ENCODE data around the gene IL16.

Gene IL16

GRCh38 chr15:81174792-81175327, 21.8 kb upstream of the IL16 start:
- Histone ChIP-seq H3K4me1 (ENCODE audit: control insufficient read depth, insufficient read depth, low read length) (peaks cover 5% of the 10 kb centered on the region; the same call in 1 of the 2 replicates), H3K27me3 (ENCODE audit: control insufficient read depth, insufficient read depth, low read length) (no peaks in the 10 kb centered on the region), H3K9ac (ENCODE audit: low read depth, low read length) (no peak overlapping the region), H3K27ac (ENCODE audit: low read depth, low read length) (no peak overlapping the region), H3K4me3 (ENCODE audit: low read depth, low read length) (no peak overlapping the region), H3K9me3 (ENCODE audit: control insufficient read depth, insufficient read depth, low read length) (no peaks in the 10 kb centered on the region), H3K36me3 (ENCODE audit: control insufficient read depth, insufficient read depth, low read length) (no peaks in the 10 kb centered on the region)

DNA sequence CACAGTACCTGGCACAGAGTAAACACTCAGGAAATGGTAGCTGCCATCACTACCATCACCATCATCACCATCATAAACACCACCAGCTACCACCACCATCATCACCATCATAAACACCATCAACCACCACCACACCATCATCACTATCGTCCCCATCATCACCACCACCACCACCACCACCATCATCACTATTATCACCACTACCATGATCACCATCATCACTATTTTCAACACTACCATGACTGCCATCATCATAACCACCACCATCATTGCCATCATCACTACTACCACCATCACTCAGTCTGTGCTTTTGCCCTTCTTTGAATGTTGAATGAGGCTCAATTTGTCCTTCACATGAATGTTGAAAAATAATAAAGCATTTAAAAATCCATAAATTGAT, 21.2 kb upstream of the IL16 start:
- H3K9ac ChIP-seq (ENCODE audit: low read depth, low read length): no peak overlapping the region
- H3K9me3 ChIP-seq (ENCODE audit: control insufficient read depth, insufficient read depth, low read length): no peaks in the 10 kb centered on the region
- no peak overlapping the region for H3K4me3 ChIP-seq (ENCODE audit: low read depth, low read length)
- no peak overlapping the region for H3K27ac ChIP-seq (ENCODE audit: low read depth, low read length)
- H3K36me3 ChIP-seq (ENCODE audit: control insufficient read depth, insufficient read depth, low read length): no peaks in the 10 kb centered on the region
- no peaks in the 10 kb centered on the region for H3K27me3 ChIP-seq (ENCODE audit: control insufficient read depth, insufficient read depth, low read length)
- peaks cover 5% of the 10 kb centered on the region; the same call in 1 of the 2 replicates for H3K4me1 ChIP-seq (ENCODE audit: control insufficient read depth, insufficient read depth, low read length)

DNA sequence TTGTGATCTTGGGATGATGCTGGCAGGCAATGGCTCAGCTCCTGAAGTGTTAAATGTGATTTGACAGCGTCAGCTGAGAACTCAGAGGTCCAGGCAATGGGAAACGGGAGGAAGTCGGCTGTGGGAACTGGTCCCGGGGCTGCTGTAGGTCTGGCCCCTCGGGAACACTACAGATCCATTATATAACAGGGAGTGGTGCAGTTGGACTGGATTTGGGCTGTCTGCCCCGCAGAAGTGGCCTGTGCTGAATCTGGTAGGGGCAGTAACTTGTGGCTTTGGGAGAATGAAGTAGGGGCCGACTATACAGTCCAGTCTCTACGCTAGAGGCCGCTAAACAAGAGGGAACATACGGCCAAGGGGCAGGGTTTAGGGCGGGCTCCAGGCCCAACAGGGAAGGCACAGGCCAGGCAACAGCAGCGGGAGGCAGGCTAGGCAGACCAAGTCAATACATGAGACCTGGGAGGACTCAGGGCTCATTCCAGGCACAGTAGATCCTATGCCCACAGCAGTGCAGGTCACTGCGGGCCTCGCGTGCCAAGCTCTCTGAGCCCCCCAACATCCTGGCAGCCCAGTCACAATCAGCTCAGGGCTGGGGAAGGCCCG, 20.3 kb upstream of the IL16 start:
- Histone ChIP-seq H3K4me1 (ENCODE audit: control insufficient read depth, insufficient read depth, low read length) (peaks cover 5% of the 10 kb centered on the region; the same call in 1 of the 2 replicates), H3K9me3 (ENCODE audit: control insufficient read depth, insufficient read depth, low read length) (no peaks in the 10 kb centered on the region), H3K27ac (ENCODE audit: low read depth, low read length) (no peak overlapping the region), H3K4me3 (ENCODE audit: low read depth, low read length) (no peak overlapping the region), H3K27me3 (ENCODE audit: control insufficient read depth, insufficient read depth, low read length) (no peaks in the 10 kb centered on the region), H3K36me3 (ENCODE audit: control insufficient read depth, insufficient read depth, low read length) (no peaks in the 10 kb centered on the region), H3K9ac (ENCODE audit: low read depth, low read length) (no peak overlapping the region)

DNA sequence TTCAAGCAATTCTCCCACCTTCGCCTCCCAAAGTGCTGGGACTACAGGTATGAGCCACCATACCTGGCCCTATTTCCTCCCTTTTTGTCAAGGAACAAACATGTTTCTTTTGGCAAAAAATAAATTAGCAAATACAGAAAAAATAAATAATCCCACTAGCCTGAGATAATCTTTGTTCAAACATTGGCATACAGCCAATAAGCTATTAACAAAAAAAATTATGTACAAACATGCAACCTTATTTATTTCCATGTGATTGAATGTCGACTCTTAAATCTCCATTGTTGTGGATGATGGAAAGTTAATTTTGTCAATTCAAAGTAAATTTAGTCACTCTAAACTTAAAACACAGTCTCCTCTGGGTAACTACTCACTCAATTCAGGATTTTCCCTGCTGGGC, 18.3 kb upstream of the IL16 start:
- H3K4me3 ChIP-seq (ENCODE audit: low read depth, low read length): no peak overlapping the region
- H3K27me3 ChIP-seq (ENCODE audit: control insufficient read depth, insufficient read depth, low read length): no peaks in the 10 kb centered on the region

DNA sequence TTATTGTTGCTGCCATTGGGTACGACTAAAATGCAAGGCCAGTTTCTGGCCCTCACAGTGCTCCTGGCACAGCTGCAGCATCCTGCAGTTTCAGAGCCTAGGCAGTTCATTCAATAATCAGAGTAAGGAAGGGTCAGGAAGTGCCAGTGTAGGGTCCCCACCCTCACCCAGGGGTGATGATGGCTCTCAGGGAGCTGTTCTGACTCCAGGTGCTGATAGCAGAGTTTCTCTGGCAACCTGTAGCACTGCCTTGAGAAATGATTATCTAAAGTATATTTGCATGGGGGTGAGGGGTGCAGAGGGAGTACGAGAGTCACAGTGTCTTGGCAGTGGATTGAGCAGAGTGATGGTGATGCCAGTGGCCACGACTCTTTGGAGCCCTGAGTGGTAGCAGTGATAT, 15.5 kb upstream of the IL16 start:
- no peak overlapping the region for H3K9ac ChIP-seq (ENCODE audit: low read depth, low read length)
- no peaks in the 10 kb centered on the region for H3K9me3 ChIP-seq (ENCODE audit: control insufficient read depth, insufficient read depth, low read length)
- H3K36me3 ChIP-seq (ENCODE audit: control insufficient read depth, insufficient read depth, low read length): no peaks in the 10 kb centered on the region
- H3K4me3 ChIP-seq (ENCODE audit: low read depth, low read length): no peak overlapping the region
- no peaks in the 10 kb centered on the region for H3K4me1 ChIP-seq (ENCODE audit: control insufficient read depth, insufficient read depth, low read length)
- no peak overlapping the region for H3K27ac ChIP-seq (ENCODE audit: low read depth, low read length)
- H3K27me3 ChIP-seq (ENCODE audit: control insufficient read depth, insufficient read depth, low read length): no peaks in the 10 kb centered on the region

More for the DNA sequence above, 18.3 kb upstream of the IL16 start:
- no peaks in the 10 kb centered on the region for H3K9me3 ChIP-seq (ENCODE audit: control insufficient read depth, insufficient read depth, low read length)
- no peaks in the 10 kb centered on the region for H3K36me3 ChIP-seq (ENCODE audit: control insufficient read depth, insufficient read depth, low read length)
- no peak overlapping the region for H3K27ac ChIP-seq (ENCODE audit: low read depth, low read length)
- H3K9ac ChIP-seq (ENCODE audit: low read depth, low read length): no peak overlapping the region
- peaks cover 5% of the 10 kb centered on the region; the same call in 1 of the 2 replicates for H3K4me1 ChIP-seq (ENCODE audit: control insufficient read depth, insufficient read depth, low read length)

GRCh38 chr15:81182031-81182755, 14.5 kb upstream of the IL16 start:
- Histone ChIP-seq H3K4me3 (ENCODE audit: low read depth, low read length) (no peak overlapping the region), H3K9me3 (ENCODE audit: control insufficient read depth, insufficient read depth, low read length) (no peaks in the 10 kb centered on the region), H3K4me1 (ENCODE audit: control insufficient read depth, insufficient read depth, low read length) (no peaks in the 10 kb centered on the region), H3K9ac (ENCODE audit: low read depth, low read length) (no peak overlapping the region), H3K36me3 (ENCODE audit: control insufficient read depth, insufficient read depth, low read length) (no peaks in the 10 kb centered on the region), H3K27ac (ENCODE audit: low read depth, low read length) (no peak overlapping the region), H3K27me3 (ENCODE audit: control insufficient read depth, insufficient read depth, low read length) (no peaks in the 10 kb centered on the region)

- no peak overlapping the region for H3K27ac ChIP-seq (ENCODE audit: low read depth, low read length)
- H3K9ac ChIP-seq (ENCODE audit: low read depth, low read length): no peak overlapping the region
Observed at GRCh38 chr15:81182756-81183438, 13.8 kb upstream of the IL16 start.

GRCh38 chr15:81183439-81183775, 13.3 kb upstream of the IL16 start:
- H3K4me1 ChIP-seq (ENCODE audit: control insufficient read depth, insufficient read depth, low read length): no peaks in the 10 kb centered on the region
- no peak overlapping the region for H3K4me3 ChIP-seq (ENCODE audit: low read depth, low read length)
- no peaks in the 10 kb centered on the region for H3K9me3 ChIP-seq (ENCODE audit: control insufficient read depth, insufficient read depth, low read length)
- no peaks in the 10 kb centered on the region for H3K27me3 ChIP-seq (ENCODE audit: control insufficient read depth, insufficient read depth, low read length)
- no peak overlapping the region for H3K27ac ChIP-seq (ENCODE audit: low read depth, low read length)
- H3K9ac ChIP-seq (ENCODE audit: low read depth, low read length): no peak overlapping the region
- H3K36me3 ChIP-seq (ENCODE audit: control insufficient read depth, insufficient read depth, low read length): no peaks in the 10 kb centered on the region

More at GRCh38 chr15:81182756-81183438, 13.8 kb upstream of the IL16 start:
- Histone ChIP-seq H3K9me3 (ENCODE audit: control insufficient read depth, insufficient read depth, low read length) (no peaks in the 10 kb centered on the region), H3K27me3 (ENCODE audit: control insufficient read depth, insufficient read depth, low read length) (no peaks in the 10 kb centered on the region), H3K4me3 (ENCODE audit: low read depth, low read length) (no peak overlapping the region), H3K4me1 (ENCODE audit: control insufficient read depth, insufficient read depth, low read length) (no peaks in the 10 kb centered on the region), H3K36me3 (ENCODE audit: control insufficient read depth, insufficient read depth, low read length) (no peaks in the 10 kb centered on the region)

GRCh38 chr15:81184188-81184587, 12.5 kb upstream of the IL16 start:
- Histone ChIP-seq H3K9me3 (ENCODE audit: control insufficient read depth, insufficient read depth, low read length) (no peaks in the 10 kb centered on the region), H3K4me3 (ENCODE audit: low read depth, low read length) (no peak overlapping the region), H3K9ac (ENCODE audit: low read depth, low read length) (no peak overlapping the region), H3K27me3 (ENCODE audit: control insufficient read depth, insufficient read depth, low read length) (no peaks in the 10 kb centered on the region), H3K36me3 (ENCODE audit: control insufficient read depth, insufficient read depth, low read length) (no peaks in the 10 kb centered on the region), H3K27ac (ENCODE audit: low read depth, low read length) (no peak overlapping the region), H3K4me1 (ENCODE audit: control insufficient read depth, insufficient read depth, low read length) (no peaks in the 10 kb centered on the region)

DNA sequence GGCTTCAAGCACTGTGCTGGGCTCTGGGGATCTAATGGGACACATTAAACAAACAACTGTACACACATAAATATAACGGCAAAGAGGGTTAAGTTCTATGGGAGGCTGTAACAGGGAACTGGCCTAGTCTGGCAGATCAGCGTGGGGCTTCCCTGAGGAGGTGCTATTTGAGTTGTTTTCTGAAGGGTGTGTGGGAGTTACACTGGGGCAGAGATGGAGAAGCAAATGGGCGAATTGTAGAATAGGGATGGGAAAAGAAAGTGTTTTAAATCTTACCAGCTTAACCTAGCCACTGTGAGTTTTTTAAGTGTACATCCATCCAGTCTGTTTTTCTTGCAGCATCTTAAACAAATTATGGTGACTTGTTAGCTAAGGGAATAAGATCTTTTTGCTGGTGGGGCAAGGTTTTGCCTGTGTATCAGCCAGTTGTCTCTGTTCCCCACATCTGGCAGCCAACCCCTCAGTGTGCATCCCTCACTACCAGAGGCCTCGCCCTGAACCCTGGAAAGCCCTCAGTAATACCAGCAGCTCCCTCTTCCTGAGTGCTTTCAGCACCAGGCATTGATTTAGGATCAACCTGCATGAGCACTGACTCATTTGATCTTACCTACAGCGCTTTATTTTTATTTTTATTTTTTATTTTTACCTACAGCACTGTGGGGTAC, 10.9 kb upstream of the IL16 start:
- no peaks in the 10 kb centered on the region for H3K9me3 ChIP-seq (ENCODE audit: control insufficient read depth, insufficient read depth, low read length)
- H3K27me3 ChIP-seq (ENCODE audit: control insufficient read depth, insufficient read depth, low read length): no peaks in the 10 kb centered on the region
- no peak overlapping the region for H3K4me3 ChIP-seq (ENCODE audit: low read depth, low read length)

More for the DNA sequence above, 10.9 kb upstream of the IL16 start:
- H3K36me3 ChIP-seq (ENCODE audit: control insufficient read depth, insufficient read depth, low read length): no peaks in the 10 kb centered on the region
- no peaks in the 10 kb centered on the region for H3K4me1 ChIP-seq (ENCODE audit: control insufficient read depth, insufficient read depth, low read length)
- no peak overlapping the region for H3K9ac ChIP-seq (ENCODE audit: low read depth, low read length)
- no peak overlapping the region for H3K27ac ChIP-seq (ENCODE audit: low read depth, low read length)
